ENCODE results near the gene SPACA9.

- TF ChIP-seq POLR2A (IDR thresholded peaks at IDR 0.05) (no peak), CTCF (IDR thresholded peaks at IDR 0.05) (no peak), POLR2AphosphoS5 (IDR thresholded peaks at IDR 0.05) (no peak)
Observed at GRCh38 chr9:132896264-132896663, 17.6 kb downstream of the SPACA9 start.

Data from prostate gland (tissue), 2 donors.